Right lobe of liver (tissue), 6 donors: ENCODE measurements around the gene CD109. TPM values are rescaled to one million over a fixed set of nuclear protein-coding genes. Genes with fewer than 3 reads are reported as not detected.
A peak's percentile ranks its signal among the peaks of the same experiment; 100 is the strongest.

Experiments used
- ATAC-seq, 4 donors: fragments of 200-7000 bp; cut with Tn5 transposase; one replicate each; pipeline ENCODE4 v1.9.1; 2020; ENCODE audit warnings: mild to moderate bottlenecking in 4 of 4, moderate library complexity in 4 of 4
- DNase-seq, 3 donors: peaks; one replicate each; pipeline ENCODE4 v3.0.0-alpha.2; 2020
- H3K27ac ChIP-seq, 3 donors: fragments of 200-600 bp; one replicate each; pipeline ENCODE4 v1.8.0; 2022
- H3K27me3 ChIP-seq, 2 donors: fragments of 200-600 bp; one replicate each; pipeline ENCODE4 v1.8.0; 2022
- H3K36me3 ChIP-seq, 4 donors: fragments of 200-600 bp; sonication (generic) in 1 of 4; one replicate each; pipeline versions ENCODE4 v1.5.1 to v1.8.0; 2017 to 2022; ENCODE audit warnings: control low read depth in 1 of 4
- H3K4me1 ChIP-seq, 4 donors: fragments of 200-600 bp; sonication (generic) in 1 of 4; one replicate each; pipeline versions ENCODE4 v1.5.1 to v1.8.0; 2017 to 2022; ENCODE audit warnings: control low read depth in 1 of 4
- H3K4me3 ChIP-seq, 3 donors: fragments of 200-600 bp; one replicate each; pipeline ENCODE4 v1.8.0; 2022
- H3K9me3 ChIP-seq, 4 donors: fragments of 200-600 bp; sonication (generic) in 1 of 4; one replicate each; pipeline versions ENCODE4 v1.5.1 to v1.8.0; 2017 to 2022; ENCODE audit warnings: control low read depth in 1 of 4
- POLR2A ChIP-seq: fragments of 450-650 bp; IDR thresholded peaks from one replicate; pipeline ENCODE4 v1.6.1; 2017; ENCODE audit warnings: antibody characterized with exemption, mild to moderate bottlenecking
- WGBS: methylation state at CpG from one replicate; pipeline ENCODE4 v1.1.6; 2018; ENCODE audit warnings: low coverage, low lambda C conversion rate; ENCODE audit not compliant: insufficient coverage; ENCODE audit errors: missing lambda C conversion rate; 5-methylcytosine and 5-hydroxymethylcytosine counted together
- intact Hi-C, 2 donors: fragments of 100-400 bp; cut with DNase I; formaldehyde crosslinking; loops; one replicate each; pipeline versions ENCODE4 v1.11.2 to v1.14.1; 2022
- total RNA-seq, 6 experiments: library from RNA; depleted of rRNA in 2 of 6; stranded (reverse); fragments of >200 nt in 2 of 6; fragmentation: NEBNext Ultra II Directional in 3 of 6; extraction: Animal tissue kit (Norgen Biotek cat#: 25700) in 3 of 6; gene quantifications; one replicate each; pipeline versions ENCODE4 v1.1.0 to v1.2.4, GENCODE V29; 2016 to 2023
- TF ChIP-seq, protein P1 (sequence below), 4 donors: fragments of 200-600 bp in 3 of 4; fragments of 450-650 bp in 1 of 4; IDR thresholded peaks; one replicate each; pipeline versions ENCODE4 v1.5.1 to v1.8.0; 2016 to 2022; ENCODE audit warnings: antibody characterized with exemption in 4 of 4, mild to moderate bottlenecking in 2 of 4
- donor health status: DM: no; HTN: yes; CAD: no.
- donor health status: DM: no; HTN: no; CAD: no.
- donor health status: DM: no; HTN: no; CAD: no.
- donor health status: DM: no; HTN: yes; CAD: no.
- donor health status: DM: no; HTN: yes; CAD: no.

Gene CD109
- total RNA-seq, 6 experiments from 2014 or later = 0.35 to 8.4 (median 2.8) TPM

DNA sequence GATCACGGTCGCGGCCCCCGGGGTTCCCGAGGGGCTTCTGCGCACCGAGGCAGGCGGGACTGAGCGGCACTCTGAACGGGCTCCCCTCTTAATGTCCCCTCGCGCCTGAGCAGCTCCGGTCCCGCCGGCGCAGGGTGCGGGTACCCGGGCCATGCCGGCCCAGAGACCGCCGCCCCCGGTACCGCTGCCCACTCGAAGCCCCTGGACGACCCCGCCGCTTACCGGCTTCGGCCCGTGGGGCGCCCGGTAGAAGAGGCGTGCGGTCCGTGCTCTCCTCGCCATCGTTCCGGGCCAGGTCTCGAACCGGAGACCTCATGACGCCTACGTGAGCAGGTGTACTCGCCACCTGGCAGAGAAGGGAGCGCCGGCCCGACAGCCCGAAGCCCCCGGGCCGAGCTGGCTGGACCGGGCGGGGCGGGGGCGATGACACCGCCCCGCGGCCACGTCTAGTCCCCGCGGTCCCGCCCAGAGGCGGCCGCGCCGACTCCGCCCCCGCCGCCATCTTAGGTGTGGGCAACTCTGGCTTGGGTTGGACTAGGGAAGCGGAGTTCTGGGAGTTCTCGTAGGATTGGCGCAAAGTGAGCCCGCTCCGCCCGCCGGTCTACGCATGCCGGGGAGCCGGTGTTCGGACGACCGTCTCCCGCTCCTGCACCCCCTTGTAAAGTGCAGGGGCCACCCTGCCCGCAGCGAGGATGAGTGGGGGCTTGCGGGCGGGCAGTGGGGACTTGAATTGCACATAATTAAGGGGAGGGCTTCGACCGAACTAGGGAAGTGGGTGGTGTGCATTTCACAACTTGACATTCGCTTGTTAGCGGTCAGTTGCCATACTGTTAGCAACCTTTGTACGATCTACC, 42.2 kb upstream of the CD109 start, which contains the start of gene SLC17A5:
Gene SLC17A5, minus strand, starts transcription at position 422 of the 854 bp plus-strand sequence. Its CDS starts 106 bp downstream, at position 316.
- Histone ChIP-seq H3K4me3 (peak within 1 kb of the TSS; percentile 92 to 100 (median 97)), H3K36me3 (no peaks in the 10 kb centered on the region), H3K4me1 (peaks cover 0 to 15% (median 0%) of the 10 kb centered on the region in 4 donors), H3K27ac (peak within 1 kb of the TSS; percentile 98), H3K27me3 (no peaks in the 10 kb centered on the region), H3K9me3 (no peaks in the 10 kb centered on the region)
- DNase-seq (peak; percentile 94 to 97 (median 97)), ATAC-seq (peak; percentile 94 to 98 (median 95))
- TF ChIP-seq, protein P1, sequence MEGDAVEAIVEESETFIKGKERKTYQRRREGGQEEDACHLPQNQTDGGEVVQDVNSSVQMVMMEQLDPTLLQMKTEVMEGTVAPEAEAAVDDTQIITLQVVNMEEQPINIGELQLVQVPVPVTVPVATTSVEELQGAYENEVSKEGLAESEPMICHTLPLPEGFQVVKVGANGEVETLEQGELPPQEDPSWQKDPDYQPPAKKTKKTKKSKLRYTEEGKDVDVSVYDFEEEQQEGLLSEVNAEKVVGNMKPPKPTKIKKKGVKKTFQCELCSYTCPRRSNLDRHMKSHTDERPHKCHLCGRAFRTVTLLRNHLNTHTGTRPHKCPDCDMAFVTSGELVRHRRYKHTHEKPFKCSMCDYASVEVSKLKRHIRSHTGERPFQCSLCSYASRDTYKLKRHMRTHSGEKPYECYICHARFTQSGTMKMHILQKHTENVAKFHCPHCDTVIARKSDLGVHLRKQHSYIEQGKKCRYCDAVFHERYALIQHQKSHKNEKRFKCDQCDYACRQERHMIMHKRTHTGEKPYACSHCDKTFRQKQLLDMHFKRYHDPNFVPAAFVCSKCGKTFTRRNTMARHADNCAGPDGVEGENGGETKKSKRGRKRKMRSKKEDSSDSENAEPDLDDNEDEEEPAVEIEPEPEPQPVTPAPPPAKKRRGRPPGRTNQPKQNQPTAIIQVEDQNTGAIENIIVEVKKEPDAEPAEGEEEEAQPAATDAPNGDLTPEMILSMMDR (IDR thresholded peaks at IDR 0.05) = no peak
- TF ChIP-seq POLR2A = peak; percentile 82
- intact Hi-C loops = no loop called here
- 2% methylated on average over 13 of the region's 90 CpGs for WGBS

DNA sequence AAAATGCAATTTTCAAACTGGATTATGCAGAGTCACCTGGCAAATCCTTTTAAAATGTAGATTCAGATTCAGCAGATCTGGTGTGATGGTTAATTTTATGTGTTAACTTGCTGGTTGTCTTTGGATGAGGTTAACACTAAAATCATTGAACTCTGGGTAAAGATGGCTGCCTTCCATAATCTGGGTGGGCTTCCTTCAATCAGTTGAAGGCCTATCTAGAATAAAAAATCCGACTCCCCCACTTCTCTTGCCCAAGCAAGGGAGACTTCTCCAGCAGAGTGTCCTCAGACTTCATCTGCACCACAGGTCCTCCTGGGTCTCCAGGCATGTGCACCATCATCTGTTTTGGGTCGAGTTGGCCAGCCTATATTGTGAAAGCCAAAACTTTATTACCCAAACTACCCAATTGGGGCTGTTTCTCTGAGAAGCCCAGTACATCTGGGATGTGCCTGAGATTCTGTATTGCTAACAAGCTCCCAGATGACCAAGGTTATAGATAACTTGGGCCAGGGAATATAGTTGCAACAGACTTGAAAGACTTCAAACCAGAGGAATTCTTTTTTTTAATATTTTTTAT, 40.6 kb upstream of the CD109 start:
- H3K4me3 ChIP-seq = peak overlapping the region; percentile 92 to 100 (median 97)
- peaks cover 0 to 15% (median 0%) of the 10 kb centered on the region in 4 donors for H3K4me1 ChIP-seq
- no peaks in the 10 kb centered on the region for H3K27me3 ChIP-seq
- no peak for DNase-seq
- WGBS = 75% methylated on average over 1 of the region's 2 CpGs
- TF ChIP-seq POLR2A = no peak
- TF ChIP-seq, protein P1 (IDR thresholded peaks at IDR 0.05) = no peak
- no peaks in the 10 kb centered on the region for H3K9me3 ChIP-seq
- intact Hi-C loops = no loop called here
- peak overlapping the region in 2 of 3 donors; percentile 98 for H3K27ac ChIP-seq
- H3K36me3 ChIP-seq = no peaks in the 10 kb centered on the region
- ATAC-seq = no peak

DNA sequence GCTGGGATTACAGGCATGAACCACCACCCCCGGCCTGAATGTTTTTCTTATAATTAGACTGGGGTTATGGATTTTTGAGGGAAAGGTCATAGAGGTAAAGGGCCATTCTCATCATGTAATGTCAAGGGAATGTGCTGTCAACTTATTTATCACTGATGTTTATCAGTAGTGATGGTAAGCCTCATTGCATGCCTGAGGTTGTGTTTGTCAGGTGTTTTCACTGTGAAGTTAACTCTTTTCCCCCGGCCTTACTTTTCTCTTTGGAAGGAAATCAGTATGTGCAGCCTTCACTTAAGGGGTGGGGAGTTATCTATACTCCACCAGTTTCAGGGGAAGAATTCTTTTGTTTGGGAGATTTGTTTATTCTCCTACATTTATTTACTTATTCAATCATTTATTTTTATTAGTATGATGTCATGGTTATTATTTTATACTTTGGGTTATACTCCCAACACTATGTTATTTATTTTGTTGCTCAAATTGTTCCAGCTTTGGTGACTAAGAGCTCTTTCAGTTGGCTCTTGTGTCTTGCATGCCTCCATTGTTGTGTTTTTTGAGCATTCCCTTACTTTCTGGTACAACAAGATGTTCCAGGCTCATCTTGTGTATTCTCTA, 39.4 kb upstream of the CD109 start:
- H3K4me3 ChIP-seq = no peak overlapping the region
- H3K4me1 ChIP-seq = peaks cover 0 to 15% (median 0%) of the 10 kb centered on the region in 4 donors
- H3K9me3 ChIP-seq = no peaks in the 10 kb centered on the region
- no peak overlapping the region for H3K27ac ChIP-seq
- intact Hi-C loops = no loop called here
- TF ChIP-seq, protein P1 (IDR thresholded peaks at IDR 0.05) = no peak
- TF ChIP-seq POLR2A = no peak
- ATAC-seq (no peak), DNase-seq (no peak)
- H3K36me3 ChIP-seq = no peaks in the 10 kb centered on the region
- no peaks in the 10 kb centered on the region for H3K27me3 ChIP-seq
- WGBS = 63% methylated on average over 2 of the region's 2 CpGs

DNA sequence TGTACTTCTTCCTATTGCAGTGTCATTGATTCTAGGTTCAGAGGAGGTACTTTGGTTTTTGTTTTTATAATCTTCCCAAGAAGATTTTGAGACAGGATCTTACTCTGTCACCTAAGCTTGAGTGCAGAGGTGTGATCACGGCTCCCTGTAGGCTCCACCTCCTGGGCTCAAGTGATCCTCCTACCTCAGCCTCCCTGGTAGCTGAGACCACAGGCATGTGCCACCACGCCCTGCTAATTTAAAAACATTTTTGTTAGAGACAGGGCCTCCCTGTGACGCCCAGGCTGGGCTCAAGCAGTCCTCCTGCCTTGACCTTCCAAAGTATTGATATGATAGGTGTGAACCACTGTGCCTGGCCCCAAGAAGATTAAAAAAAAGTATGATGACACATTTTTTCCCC, 38.8 kb upstream of the CD109 start:
- no peak for ATAC-seq
- intact Hi-C loops = no loop called here
- 89% methylated on average over 3 of the region's 3 CpGs for WGBS

More for the DNA sequence above, 38.8 kb upstream of the CD109 start:
- no peaks in the 10 kb centered on the region for H3K27me3 ChIP-seq
- no peak for DNase-seq
- peaks cover 0 to 13% (median 0%) of the 10 kb centered on the region in 4 donors for H3K4me1 ChIP-seq
- TF ChIP-seq POLR2A = no peak
- TF ChIP-seq, protein P1 (IDR thresholded peaks at IDR 0.05) = no peak
- no peak overlapping the region for H3K27ac ChIP-seq
- H3K9me3 ChIP-seq = no peaks in the 10 kb centered on the region
- no peak overlapping the region for H3K4me3 ChIP-seq
- H3K36me3 ChIP-seq = no peaks in the 10 kb centered on the region
